Stimulated activated CD4-positive, alpha-beta T cell treated with anti-CD3 and anti-CD28 coated beads, Interleukin-15, amount 100 ng/mL, for 24 hours (primary cell): ENCODE measurements around the gene CPNE2.
"Not testable (repeated sequence)": the region's sequence is repeated elsewhere in the genome, so short reads cannot be mapped to it uniquely, and the experiment has no call there.

ENCODE experiments used
- DNase-seq: peaks from one replicate; pipeline ENCODE4 v3.0.0-alpha.2; 2020

Gene CPNE2

DNA sequence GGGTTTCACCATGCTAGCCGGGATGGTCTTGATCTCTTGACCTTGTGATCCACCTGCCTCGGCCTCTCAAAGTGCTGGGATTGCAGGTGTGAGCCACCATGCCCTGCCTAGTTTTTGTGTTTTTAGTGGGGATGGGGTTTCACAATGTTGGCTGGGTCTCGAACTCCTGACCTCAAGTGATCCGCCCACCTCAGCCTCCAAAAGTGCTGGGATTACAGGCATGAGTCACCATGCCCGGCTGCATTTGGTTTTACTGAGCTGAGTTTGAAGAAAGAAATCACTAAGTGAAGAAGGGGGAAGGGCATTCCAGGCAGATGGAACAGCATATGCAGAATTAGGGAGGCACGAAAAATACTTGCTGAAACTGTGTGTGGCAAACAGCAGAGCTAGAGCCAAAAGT lies 7.6 kb downstream of the CPNE2 start:
- not testable (repeated sequence) for DNase-seq

DNA sequence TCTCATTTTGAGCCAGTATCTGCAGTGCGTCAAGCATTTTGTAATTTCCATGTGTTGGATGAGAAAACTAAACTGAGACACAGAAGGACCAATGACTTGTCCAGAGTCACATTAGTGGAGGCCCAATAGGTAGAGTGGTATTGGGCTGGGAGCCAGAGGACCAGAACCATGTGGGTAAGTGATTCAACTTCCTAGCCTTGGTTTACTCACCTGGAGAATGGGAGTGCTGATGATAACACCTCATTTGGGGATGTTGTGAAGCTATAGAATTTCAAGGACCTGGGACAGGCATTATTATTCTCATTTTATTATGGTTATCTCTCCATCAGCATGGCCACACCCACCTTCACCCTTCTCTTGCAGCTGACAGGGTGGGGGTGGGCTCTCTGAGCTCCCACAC lies 8.1 kb downstream of the CPNE2 start:
- no peak for DNase-seq

DNA sequence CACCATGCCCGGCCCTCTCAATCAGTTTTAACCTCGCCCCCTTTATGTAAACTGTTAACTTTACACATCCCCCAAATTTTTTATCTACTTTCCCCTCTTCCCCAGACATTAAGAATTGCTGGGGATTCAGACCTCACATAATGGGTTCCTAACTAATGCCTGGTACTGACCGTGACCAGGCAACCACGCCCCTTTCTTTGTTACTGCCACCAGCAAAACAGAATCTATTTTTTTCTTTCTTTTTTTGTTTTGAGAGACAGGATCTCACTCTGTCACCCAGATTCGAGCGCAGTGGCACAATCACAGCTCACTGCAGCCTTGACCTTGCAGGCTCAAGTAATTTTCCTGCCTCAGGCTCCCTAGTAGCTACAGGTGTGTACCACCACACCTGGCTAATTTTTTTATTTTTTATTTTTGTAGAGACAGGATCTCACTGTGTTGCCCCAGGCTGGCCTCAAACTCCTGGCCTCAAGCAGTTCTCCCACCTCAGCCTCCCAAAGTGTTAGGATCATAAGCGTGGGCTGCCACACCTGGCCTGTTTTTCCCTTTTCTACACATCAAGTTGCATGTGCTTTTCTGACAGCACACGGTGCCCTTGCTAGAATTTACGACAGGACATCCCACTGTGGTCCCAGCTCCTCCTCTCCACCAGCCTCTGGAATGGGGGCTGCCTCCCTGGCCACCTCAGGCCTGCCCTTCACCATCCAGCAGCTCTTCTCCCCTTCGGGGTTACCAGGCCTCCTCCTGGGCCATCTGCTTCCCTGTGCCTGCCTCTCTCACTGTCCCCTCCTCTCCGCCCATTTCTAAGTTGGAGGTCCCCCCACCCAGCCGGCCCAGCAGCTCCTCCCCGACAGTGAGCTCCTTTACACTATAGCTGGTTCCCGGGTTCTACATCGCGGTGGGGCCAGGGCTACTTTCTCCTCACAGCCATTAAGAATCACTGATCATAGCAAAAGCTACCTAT lies 10.8 kb downstream of the CPNE2 start:
- DNase-seq: no peak

DNA sequence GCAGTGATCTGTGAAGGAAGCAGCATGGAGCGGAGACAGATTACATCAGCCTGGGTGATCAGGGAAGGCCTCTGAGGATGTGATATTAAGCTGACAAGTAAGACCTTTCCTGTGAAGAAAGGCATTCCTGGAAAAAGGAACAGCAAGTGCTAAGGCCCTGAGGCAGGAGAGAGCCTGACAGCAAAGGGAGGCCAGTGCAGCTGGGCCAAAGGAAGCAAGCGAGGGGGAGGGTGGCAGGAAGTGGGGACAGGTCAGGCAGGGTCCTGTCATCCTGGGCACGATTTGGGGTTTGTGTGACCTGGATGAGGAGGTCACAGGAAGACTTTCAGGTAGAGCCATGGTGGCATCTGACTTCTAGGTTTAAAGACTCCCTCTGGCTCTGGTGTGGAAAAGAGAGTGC lies 12.3 kb downstream of the CPNE2 start:
- DNase-seq: no peak

DNA sequence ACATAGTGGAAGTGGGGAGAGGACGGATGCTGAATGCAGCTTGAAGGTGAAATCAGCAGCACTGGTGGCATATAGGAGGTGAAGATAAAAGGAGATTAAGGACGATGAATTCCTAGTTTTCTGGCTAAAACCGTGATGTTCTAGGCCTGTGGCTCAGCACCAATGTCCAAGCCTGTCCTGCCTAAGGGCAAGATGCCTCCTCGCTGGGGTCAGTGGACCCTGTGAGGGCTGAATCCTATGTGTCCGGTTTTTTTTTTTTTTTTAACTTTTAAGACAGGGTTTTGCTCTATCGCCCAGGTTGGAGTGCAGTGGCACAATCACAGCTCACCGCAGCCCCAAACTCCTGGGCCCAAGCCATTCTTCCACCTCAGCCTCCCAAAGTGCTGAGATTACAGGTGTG lies 12.8 kb downstream of the CPNE2 start:
- DNase-seq: no peak

DNA sequence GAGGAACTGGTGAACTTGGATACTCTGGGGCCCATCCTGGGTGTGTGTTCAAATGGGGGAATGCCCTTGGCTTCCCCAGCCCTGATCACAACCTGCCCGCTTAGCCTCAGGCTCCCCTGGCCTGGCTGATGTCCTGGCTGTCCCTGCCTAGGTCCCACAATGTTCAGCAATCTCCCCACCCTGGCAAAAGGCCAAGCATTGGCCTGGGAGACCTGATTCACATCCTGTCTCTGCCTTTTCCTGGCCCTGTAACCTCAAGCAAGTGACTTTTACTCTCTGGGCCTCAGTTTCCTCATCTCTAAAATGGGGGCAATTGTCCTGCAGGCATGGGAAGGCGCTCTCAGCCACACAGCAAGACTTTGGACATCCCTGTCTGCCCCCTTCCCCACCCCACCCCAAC lies 14.4 kb downstream of the CPNE2 start:
- DNase-seq: no peak

DNA sequence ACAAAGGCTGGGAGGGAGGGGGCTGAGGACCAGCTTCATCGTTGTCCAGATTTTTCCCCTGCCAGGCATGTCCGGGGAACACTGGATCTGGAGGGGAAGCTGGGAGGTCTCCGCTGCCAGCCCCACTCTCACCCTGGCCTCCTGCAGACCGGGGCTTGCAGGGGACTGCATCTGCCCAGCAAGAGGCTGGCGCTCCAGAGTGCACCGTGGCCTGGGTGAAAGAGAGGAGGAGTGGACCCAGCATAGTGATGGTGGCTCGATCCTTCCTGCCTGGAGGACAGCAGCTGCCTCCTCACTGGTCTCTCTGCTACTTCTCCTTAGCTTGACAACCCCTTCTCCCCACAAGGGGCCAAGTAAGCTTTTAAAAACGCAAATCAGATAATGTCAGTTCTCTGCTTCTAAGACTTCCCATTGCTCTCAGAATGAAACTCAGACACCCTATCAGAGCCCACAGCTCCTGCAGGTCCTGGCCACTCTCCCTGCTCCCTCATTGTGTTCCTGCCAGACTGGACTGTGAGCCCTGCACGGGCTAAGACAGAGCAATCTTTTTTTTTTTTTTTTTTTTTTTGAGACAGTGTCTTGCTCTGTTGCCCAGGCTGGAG lies 15.0 kb downstream of the CPNE2 start:
- DNase-seq: no peak

DNA sequence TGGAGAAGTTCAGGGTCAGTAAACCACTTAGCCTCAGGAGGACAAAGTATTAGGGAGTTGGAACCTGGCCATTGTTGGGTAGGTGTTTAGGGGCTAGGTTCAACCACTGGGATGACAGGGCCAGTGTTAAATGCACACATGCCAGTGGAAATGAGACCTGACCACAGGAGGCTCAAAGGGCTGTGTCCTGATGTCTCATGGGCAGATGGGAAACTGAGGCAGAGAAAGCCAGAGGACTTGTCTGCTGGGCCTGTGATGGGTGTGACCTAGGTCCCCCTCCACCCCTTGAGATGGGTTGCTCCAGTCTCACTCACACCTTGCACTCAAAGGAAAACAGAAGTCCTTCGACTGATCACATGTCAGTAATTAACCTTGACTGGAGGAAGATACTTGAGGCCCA lies 16.0 kb downstream of the CPNE2 start:
- DNase-seq: no peak

DNA sequence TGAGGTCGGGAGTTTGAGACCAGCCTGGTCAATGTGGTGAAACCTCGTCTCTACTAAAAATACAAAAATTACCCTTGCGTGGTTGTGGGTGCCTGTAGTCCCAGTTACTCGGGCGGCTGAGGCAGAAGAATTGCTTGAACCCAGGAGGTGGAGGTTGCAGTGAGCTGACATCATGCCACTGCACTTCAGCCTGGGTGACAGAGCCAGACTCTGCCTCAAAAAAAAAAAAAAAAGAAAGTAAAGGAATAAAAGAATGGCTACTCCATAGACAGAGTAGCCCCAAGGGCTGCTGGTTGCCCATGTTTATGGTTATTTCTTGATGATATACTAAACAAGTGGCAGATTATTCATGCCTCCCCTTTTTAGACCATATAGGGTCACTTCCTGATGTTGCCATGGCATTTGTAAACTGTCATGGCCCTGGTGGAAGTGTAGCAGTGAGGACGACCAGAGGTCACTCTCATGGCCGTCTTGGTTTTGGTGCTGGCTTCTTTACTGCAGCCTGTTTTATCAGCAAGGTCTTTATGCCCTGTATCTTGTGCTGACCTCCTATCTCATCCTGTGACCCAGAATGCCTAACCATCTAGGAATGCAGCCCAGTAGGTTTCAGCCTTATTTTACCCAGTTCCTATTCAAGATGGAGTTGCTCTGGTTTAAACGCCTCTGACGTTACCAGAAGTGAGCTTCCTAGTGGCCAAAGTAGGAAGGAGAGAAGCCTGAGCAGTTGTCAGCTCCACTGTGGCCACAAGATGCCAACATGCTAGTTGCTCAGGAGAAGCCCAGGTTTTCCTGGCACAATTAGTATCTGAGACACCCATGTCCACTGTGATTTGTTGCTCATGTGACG lies 17.1 kb downstream of the CPNE2 start:
- not testable (repeated sequence) for DNase-seq

DNA sequence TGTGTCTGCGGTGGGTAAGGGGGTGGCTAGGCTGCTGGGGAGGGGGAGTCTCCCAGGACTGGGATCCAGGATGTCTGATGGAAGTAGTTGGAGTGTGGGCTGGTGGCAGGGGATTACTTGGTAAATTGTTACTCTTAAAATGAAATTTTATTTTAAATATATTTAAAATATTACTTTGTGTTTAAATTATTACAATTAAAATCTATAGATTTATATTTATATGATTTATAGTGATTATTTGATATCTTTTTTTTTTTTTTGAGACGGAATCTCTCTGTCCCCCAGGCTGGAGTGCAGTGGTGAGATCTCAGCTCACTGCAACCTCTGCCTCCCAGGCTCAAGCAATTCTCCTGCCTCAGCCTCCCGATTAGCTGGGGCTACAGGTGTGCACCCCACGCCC lies 18.6 kb downstream of the CPNE2 start:
- DNase-seq: no peak

DNA sequence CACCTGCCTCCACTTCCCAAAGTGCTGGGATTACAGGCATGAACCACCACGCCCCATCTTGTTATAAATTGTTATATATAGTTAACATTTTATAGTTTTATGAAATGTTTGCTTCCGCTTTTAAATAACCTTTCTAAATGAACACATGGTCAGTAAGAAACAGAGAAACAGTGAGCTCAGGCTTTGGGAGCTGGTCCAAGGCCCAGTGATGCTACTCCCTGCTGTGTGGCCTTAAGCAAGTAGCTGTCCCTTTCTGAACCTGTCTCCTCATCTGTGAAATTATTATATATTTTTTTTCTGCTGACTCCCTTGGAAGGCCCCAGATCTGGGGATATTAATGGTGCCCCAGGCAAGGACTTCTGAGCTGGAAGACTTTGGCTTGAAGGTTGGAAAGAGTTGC lies 19.0 kb downstream of the CPNE2 start:
- DNase-seq: no peak

DNA sequence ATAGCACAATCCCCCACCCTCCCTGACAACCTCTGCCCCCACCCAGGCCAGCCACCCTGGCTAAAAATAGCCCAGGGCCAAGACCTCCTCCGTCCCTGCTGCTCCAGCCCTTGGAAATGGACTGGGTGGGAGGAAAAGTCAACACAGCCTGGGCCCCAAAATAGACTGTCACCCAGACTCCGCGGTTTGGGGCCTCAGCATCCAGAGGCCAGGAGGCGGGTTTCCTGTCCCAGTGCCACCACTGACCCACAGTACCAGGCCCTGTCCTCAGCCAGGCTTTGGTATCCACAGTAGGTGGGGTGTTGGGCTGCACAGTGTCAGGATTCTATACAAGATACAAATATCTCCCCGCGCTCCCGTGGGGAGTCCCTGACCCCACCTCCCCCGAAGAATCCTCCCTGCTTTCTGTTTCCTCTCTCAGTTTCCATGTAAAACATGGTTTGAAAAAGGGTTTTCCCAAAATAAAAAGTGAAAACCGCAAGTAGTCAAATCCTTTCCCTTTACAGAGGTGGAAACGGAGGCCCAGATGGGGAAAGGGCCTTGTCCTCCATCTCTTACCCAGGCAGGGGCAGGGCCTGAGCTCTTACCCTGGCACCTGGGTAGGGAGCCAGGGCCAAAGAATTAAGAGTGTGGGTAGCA lies 20.1 kb downstream of the CPNE2 start:
- no peak for DNase-seq

DNA sequence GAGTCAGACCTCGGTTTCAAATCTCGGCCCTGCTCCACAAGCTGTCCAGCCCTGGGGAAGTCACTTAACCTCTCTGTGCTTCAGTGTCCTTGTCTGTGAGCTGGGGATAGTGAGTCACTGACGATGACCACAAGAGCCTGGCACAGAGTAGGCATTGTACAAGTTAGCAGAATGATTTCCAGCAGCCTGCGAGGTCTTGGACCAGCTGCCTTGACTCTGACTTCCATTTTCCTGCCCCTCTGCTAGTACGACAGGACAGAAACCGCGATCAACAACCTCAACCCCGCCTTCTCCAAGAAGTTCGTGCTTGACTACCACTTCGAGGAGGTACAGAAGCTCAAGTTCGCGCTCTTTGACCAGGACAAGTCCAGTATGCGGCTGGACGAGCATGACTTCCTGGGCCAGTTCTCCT lies 20.7 kb downstream of the CPNE2 start:
- no peak for DNase-seq

DNA sequence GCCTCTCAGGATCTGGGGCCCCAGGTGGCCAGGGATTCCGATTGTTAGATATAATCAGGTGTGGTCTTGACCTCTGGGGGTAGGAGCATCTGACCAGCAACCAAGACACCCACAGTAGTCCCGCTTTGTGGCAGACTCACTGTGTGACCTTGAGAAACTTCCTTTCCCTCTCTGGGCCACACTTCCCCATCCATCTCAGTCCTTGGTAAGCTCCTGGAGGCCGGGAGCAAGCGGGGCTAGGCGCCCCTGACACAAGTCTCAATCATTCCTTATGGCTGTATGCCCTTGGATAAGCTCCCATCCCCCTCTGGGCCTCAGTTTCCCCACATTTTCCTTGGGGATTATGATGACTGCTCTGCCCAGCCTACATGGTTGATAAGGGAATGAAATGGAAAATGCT lies 21.3 kb downstream of the CPNE2 start:
- no peak for DNase-seq

DNA sequence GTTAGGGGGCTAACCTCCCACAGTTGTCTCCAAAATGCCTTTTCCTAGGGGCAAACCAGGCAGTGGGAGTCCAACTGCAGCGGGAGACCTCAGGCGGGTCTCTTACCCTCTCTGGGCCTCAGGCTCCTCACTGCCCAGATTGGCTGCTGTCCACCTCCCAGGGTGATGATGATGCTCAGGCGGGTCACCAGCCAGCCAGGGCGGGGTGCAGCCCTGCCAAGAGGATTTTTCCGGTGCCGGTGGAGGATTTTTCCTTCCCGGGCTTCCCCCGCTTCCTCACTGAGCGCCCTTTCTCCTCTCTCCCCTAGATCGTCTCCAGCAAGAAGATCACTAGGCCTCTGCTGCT lies 22.8 kb downstream of the CPNE2 start:
- DNase-seq: no peak

DNA sequence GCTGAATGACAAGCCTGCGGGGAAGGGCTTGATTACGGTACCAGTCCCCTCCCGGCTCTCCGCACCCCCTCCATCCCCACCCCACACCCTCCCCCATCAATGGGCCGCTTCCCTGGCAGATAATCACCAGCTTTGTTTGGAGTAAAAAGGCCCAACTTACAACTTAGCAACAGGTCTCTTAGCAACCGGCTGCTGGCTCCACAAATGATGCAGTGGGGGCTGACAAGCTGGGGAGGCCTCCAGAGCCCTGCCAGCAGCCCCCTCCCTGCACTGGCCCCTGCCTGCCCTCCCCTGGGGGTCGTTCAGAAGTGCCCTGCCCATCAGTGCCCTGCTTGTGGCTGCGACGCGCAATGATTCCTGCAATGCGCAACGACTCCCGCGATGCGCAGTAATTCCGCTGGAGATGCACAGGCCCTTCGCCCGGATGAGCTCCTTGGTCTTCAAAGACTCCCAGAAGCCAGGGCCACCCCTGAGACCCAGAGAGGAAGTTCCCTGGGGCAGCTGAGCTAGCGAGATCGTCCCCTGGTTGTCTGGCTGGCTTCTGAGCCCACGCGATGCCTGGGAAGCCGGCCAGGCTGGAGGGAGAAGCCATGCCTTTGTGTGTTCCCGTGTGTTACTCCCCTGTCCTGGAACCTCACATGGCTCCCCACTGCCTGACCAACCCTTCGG lies 23.3 kb downstream of the CPNE2 start:
- DNase-seq: no peak

DNA sequence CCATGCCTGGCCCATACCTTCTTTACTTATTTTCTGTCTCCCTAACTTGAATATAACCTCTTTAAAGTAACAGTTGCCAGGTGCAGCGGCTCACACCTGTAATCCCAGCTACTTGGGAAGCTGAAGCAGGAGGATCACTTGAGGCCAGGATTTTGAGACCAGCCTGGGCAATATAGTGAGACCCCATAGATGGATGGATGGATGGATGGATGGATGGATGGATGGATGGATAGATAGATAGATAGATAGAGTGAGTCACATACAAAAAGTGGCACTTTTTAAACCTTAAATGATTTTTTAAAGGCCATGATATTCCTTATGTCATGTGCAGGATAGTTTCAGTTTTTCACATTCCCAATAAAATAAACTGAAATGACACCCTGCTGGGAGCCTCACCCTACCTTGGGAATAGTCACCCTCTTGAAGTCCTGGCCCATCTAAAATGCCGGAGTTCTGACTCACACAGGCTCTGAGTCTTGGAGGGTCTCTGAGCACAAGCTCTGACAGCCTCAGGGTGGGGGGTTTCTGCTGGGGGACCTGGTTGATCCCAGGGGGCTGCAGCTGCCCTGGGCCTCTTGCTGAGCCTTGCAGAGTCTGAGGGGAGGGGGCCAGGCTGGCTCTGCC lies 26.2 kb downstream of the CPNE2 start:
- DNase-seq: no peak

DNA sequence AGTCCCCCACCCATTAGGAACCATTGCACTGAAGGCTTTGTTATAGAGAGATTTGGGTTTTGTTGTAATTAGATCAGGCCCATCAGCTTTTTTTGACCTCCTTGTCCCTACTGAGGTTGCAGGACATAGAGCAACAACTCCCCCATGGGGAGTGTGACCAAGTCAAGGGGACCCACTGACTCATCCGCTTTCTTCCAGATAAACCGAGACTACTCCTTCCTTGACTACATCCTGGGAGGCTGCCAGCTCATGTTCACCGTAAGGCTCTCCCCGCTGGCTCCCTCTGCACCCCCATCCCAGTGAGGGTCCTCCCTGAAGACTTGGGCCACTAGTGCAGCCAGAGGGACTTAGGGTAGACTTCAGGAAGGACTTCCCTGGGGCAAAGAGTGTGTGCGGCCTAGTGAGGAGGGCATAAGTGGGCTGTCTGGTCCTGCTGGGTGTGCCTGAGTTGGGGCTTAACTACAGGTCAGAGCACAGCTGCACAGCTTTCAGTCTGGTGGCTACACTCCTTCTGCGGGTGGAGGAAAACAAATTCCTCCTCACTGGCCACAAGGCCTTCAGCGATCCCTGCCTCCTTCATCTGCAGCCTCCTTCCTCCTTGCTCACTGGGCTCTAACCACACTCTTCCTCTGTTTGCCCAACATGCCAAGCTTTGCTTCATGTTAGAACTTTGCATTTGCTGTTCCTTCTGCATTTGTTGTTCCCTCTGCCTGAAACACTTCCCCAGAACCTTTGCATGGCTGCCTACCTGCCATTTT lies 31.0 kb downstream of the CPNE2 start:
- DNase-seq: no peak

DNA sequence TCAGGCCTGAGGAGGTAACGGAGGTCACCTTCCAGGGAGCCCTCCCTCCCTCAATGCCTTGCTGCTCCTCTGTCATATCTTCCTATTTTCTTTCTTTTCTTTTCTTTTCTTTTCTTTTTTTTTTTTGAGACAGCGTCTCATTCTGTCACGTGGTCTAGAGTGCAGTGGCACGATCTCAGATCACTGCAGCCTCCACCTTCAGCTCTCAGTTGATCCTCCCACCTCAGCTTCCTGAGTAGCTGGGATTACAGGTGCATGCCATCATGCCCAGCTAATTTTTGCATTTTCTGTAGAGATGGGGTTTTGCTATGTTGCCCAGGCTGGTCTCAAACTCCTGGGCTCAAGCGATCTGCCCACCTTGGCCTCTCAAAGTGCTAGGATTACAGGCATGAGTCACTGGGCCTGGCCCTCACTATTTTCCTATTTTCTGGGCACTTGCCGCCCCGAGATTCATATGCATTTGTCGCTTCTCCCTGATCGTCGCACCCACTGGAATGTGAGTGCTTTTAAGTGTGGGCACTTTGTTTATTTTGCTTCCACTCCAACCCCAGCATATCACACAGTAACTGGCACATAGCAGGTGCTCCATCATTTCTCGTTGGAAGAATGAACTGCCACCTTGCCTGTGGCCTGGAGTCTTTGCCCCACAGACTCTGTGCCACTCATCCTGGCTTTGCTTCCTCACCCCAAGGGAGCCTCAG lies 31.7 kb downstream of the CPNE2 start:
- DNase-seq: no peak

DNA sequence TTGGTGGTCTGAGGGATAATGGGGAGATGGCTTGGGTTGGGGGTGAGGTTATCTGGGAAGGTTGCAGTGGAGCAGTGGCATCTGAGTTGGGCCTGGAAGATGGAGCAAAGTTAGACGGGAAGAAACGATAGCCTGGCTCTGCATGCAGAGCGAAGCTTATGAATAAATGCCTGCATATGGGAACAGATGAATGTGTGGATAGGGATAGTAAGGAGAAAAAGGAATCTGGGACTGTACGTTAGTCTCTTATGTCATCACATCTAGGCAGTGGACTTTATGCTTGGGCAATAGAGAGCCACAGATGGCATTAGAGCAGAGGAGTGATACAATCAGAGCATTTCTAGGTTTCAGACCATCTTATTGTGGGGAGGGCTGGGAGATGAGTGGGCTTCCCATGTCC lies 33.0 kb downstream of the CPNE2 start:
- DNase-seq: no peak

DNA sequence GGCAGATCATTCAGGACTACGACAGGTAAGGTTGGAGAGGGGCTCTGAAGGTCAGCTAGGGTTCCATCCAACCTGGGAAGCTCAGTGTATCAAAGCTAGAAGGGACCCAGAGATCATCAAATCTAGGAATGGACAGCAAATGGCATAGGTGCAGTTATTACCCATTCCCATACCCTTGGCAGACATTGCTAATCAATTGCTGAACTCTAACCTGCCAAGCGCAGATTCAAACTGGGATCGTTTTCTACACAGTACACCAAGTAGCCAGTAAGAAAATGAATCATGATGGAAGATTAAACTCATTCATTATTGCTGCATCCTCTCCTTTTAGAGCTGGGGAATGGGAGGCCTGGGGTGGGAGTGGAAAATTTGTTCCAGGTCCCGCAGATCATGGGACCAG lies 33.6 kb downstream of the CPNE2 start:
- DNase-seq: no peak
